ENCODE results near the gene CCT7. TPM values are rescaled to one million over a fixed set of nuclear protein-coding genes. Genes with fewer than 3 reads are reported as not detected.

Gene CCT7
- total and polyA plus RNA-seq, 2 donors (not counting 3 experiments of a cell fraction or from before 2014, with no cell fraction given), result 343 to 362 TPM

DNA sequence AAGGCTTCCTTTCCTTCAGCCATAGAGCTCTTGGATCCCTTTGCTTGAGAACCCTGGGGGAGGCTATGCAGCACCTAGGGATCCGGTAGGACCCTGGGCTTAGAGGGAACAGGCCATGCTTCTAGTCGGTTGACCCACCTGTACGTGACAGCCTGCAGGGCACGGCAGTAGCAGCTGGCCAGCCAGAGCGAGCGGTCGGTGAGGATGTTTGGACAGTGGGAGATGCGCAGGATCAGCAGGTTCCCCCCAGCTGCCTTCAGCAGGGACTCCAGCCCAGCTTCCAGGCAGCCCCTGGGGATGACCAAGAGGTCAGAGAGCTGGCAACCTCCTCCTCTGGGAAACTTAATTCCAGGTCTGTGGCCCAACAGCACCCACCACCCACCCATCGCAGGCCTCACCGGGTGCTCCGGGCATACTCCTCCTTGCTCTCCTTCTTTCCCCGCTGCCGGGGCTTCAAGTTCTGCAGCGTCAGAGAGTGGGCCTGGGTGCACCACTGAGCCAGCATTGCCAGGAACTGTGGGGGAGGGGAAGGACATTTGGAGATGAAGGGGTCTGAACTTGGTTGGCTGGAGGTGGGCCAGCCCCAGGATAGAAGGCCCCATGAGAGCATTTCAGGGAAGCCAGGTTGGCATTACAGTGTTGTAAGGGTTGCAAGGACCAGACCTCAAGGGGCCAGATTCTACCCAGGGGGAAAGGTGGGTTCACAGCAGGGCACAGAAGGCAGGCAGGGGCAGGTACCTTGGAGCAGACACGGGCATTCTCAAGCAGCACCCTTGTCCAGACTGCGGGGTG, 29.6 kb downstream of the CCT7 start:
- H3K36me3 ChIP-seq (ENCODE audit: control insufficient read depth in 2 of 2, extremely low read depth in 1 of 2, insufficient read depth in 2 of 2, low read length in 2 of 2), result no peaks in the 10 kb centered on the region
- H3K4me2 ChIP-seq (ENCODE audit: insufficient read depth, low read length), result no peak overlapping the region
- H4K20me1 ChIP-seq (replicated peaks; ENCODE audit: control insufficient read depth, extremely low read depth, insufficient read depth, low read length), result no peaks in the 10 kb centered on the region
- H3K79me2 ChIP-seq (ENCODE audit: control insufficient read depth, insufficient read depth, low read length), result no peaks in the 10 kb centered on the region
- no peak overlapping the region for H3K27ac ChIP-seq (ENCODE audit: insufficient read depth, low read depth, low read length)
- TF ChIP-seq JUN (IDR thresholded peaks at IDR 0.05; ENCODE audit: borderline replicate concordance, insufficient read depth, insufficient read length, low read depth), result no peak
- TF ChIP-seq, protein P1, sequence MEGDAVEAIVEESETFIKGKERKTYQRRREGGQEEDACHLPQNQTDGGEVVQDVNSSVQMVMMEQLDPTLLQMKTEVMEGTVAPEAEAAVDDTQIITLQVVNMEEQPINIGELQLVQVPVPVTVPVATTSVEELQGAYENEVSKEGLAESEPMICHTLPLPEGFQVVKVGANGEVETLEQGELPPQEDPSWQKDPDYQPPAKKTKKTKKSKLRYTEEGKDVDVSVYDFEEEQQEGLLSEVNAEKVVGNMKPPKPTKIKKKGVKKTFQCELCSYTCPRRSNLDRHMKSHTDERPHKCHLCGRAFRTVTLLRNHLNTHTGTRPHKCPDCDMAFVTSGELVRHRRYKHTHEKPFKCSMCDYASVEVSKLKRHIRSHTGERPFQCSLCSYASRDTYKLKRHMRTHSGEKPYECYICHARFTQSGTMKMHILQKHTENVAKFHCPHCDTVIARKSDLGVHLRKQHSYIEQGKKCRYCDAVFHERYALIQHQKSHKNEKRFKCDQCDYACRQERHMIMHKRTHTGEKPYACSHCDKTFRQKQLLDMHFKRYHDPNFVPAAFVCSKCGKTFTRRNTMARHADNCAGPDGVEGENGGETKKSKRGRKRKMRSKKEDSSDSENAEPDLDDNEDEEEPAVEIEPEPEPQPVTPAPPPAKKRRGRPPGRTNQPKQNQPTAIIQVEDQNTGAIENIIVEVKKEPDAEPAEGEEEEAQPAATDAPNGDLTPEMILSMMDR (IDR thresholded peaks at IDR 0.05; ENCODE audit: extremely low read depth in 1 of 2, insufficient read depth in 1 of 2, low read depth in 1 of 2, low read length in 2 of 2), result no peak
- no peak for TF ChIP-seq MAX (IDR thresholded peaks at IDR 0.05; ENCODE audit: insufficient read depth, insufficient read length)
- no peak for TF ChIP-seq GATA2 (IDR thresholded peaks at IDR 0.05; ENCODE audit: insufficient read depth, insufficient read length, low read depth, low read length)
- no peak for TF ChIP-seq POLR2AphosphoS5 (IDR thresholded peaks at IDR 0.05; ENCODE audit: insufficient read depth, low read depth, low read length)
- no peak for TF ChIP-seq FOS (IDR thresholded peaks at IDR 0.05; ENCODE audit: borderline replicate concordance, insufficient read depth, low read length)
- TF ChIP-seq EZH2 (IDR thresholded peaks at IDR 0.05; ENCODE audit: borderline replicate concordance, low read depth, low read length, severe bottlenecking), result no peak
- TF ChIP-seq MYC (IDR thresholded peaks at IDR 0.05; ENCODE audit: low read depth, low read length), result no peak
- no peak for TF ChIP-seq POLR2A (IDR thresholded peaks at IDR 0.05; ENCODE audit: low read depth, low read length)
- FAIRE-seq, result no peak
- no TSS peak for BruUV-seq (replicated peaks)
- no peak overlapping the region for H3K9ac ChIP-seq (replicated peaks; ENCODE audit: extremely low read depth, insufficient read depth, low read length)
- no peaks in the 10 kb centered on the region for H3K9me1 ChIP-seq (replicated peaks; ENCODE audit: control insufficient read depth, extremely low read depth, insufficient read depth, low read length)
- POLR2A ChIA-PET, result interaction anchor here (0.7 kb wide), 1 partner anchor 1558 kb away, joined by 3 read pairs; no protein-coding TSS in a partner anchor
- H3K27me3 ChIP-seq (ENCODE audit: control insufficient read depth in 2 of 2, insufficient read depth in 2 of 2, low read length in 2 of 2), result peaks cover 17 to 18% of the 10 kb centered on the region in 2 experiments
- CTCF ChIA-PET, result interaction anchor here (1.0 kb wide), 1 partner anchor 29 kb away, joined by 4 read pairs; the partner anchor contains the start of gene EGR4
- no peak overlapping the region for H3K4me3 ChIP-seq (replicated peaks in 1 of 3; ENCODE audit: insufficient read depth in 1 of 3, low read depth in 1 of 3, low read length in 3 of 3)
- dilution Hi-C loops (cut with MboI; ENCODE audit: extremely low pct_ligation_motif_present, low sequenced_read_pairs), result no loop called here
- intact Hi-C loops (cut with micrococcal nuclease), result loop anchor here (5.0 kb wide), 1 partner anchor 101 kb away; no protein-coding TSS in a partner anchor
- no peak overlapping the region for H2AFZ ChIP-seq (ENCODE audit: low read depth, low read length)
- DNase-seq (ENCODE audit: low read depth, low spot score), result no peak
- no peaks in the 10 kb centered on the region for H3K9me3 ChIP-seq (replicated peaks; ENCODE audit: control insufficient read depth, insufficient read depth, low read length)
- no peaks in the 10 kb centered on the region for H3K4me1 ChIP-seq (ENCODE audit: control insufficient read depth, extremely low read depth, insufficient read depth, low read length)

All from endothelial cell of umbilical vein (primary cell).